Thyroid gland (tissue), 4 donors: ENCODE measurements around the gene CNTN5. TPM values are rescaled to one million over a fixed set of nuclear protein-coding genes. Genes with fewer than 3 reads are reported as not detected.

Experiments
- DNase-seq, 2 donors: peaks; one replicate each; pipeline ENCODE4 v3.0.0-alpha.2; 2019
- H3K27ac ChIP-seq, 3 donors: fragments of 200-600 bp; sonication (generic); 1 replicate in 2 of 3; 2 replicates in 1 of 3; pipeline ENCODE4 v1.5.1; 2016 to 2019; ENCODE audit warnings: mild to moderate bottlenecking in 1 of 3, moderate library complexity in 1 of 3
- H3K27me3 ChIP-seq: fragments of 200-600 bp; sonication (generic); one replicate; pipeline ENCODE4 v1.5.1; 2019
- H3K36me3 ChIP-seq, 2 donors: fragments of 200-600 bp; sonication (generic); one replicate each; pipeline ENCODE4 v1.5.1; 2016 to 2019
- H3K4me1 ChIP-seq, 2 donors: fragments of 200-600 bp; sonication (generic); one replicate each; pipeline ENCODE4 v1.5.1; 2017 to 2019
- H3K4me3 ChIP-seq, 3 donors: fragments of 200-600 bp; sonication (generic); replicated peaks in 1 of 3; 1 replicate in 2 of 3; 2 replicates in 1 of 3; pipeline ENCODE4 v1.5.1; 2016; ENCODE audit warnings: mild to moderate bottlenecking in 1 of 3
- H3K9me3 ChIP-seq: fragments of 200-600 bp; sonication (generic); one replicate; pipeline ENCODE4 v1.5.1; 2017
- CTCF ChIP-seq, 6 experiments: fragments of 200-600 bp in 3 of 6; fragments of 450-650 bp in 3 of 6; sonication (generic) in 3 of 6; IDR thresholded peaks; one replicate each; pipeline ENCODE4 v1.5.1; 2016 to 2019; ENCODE audit warnings: antibody characterized with exemption in 6 of 6, mild to moderate bottlenecking in 2 of 6, inconsistent platforms in 1 of 6, moderate library complexity in 1 of 6
- POLR2A ChIP-seq, 2 donors: fragments of 450-650 bp; IDR thresholded peaks; one replicate each; pipeline ENCODE4 v1.6.1; 2017; ENCODE audit warnings: antibody characterized with exemption in 2 of 2, mild to moderate bottlenecking in 2 of 2, moderate library complexity in 1 of 2
- WGBS, 2 donors: methylation state at CpG; one replicate each; pipeline ENCODE4 v1.1.5; 2017; 5-methylcytosine and 5-hydroxymethylcytosine counted together
- intact Hi-C: fragments of 100-400 bp; cut with DNase I; formaldehyde crosslinking; loops from one replicate; pipeline ENCODE4 v1.15.1; 2023
- total RNA-seq, 4 donors: library from RNA; depleted of rRNA; stranded (reverse); fragments of >200 nt; gene quantifications; one replicate each; pipeline ENCODE4 v1.2.3, GENCODE V29; 2016

Gene CNTN5
- total RNA-seq, 4 donors from 2014 or later, result 1.9 to 14.3 (median 12.0) TPM

- Histone ChIP-seq H3K4me3 (no peak overlapping the region), H3K36me3 (no peaks in the 10 kb centered on the region), H3K27me3 (no peaks in the 10 kb centered on the region), H3K9me3 (no peaks in the 10 kb centered on the region), H3K4me1 (no peaks in the 10 kb centered on the region), H3K27ac (no peak overlapping the region)
- no peak for TF ChIP-seq POLR2A (IDR thresholded peaks at IDR 0.05)
- TF ChIP-seq CTCF (IDR thresholded peaks at IDR 0.05), result no peak
- intact Hi-C loops, result no loop called here
- no peak for DNase-seq
- WGBS, 2 donors, result 29 to 56% methylated on average over 2 of the region's 2 CpGs
Measured at GRCh38 chr11:99645934-99646333, 625.2 kb downstream of the CNTN5 start.

GRCh38 chr11:99670067-99670676 lies 649.4 kb downstream of the CNTN5 start:
- 69 to 77% methylated on average over 2 of the region's 2 CpGs for WGBS, 2 donors
- no peak for DNase-seq
- TF ChIP-seq POLR2A (IDR thresholded peaks at IDR 0.05) (no peak), CTCF (IDR thresholded peaks at IDR 0.05) (no peak)
- no peaks in the 10 kb centered on the region for H3K9me3 ChIP-seq
- no peak overlapping the region for H3K27ac ChIP-seq
- H3K36me3 ChIP-seq, result no peaks in the 10 kb centered on the region
- no peaks in the 10 kb centered on the region for H3K4me1 ChIP-seq
- H3K27me3 ChIP-seq, result no peaks in the 10 kb centered on the region
- H3K4me3 ChIP-seq, result no peak overlapping the region
- intact Hi-C loops, result no loop called here

GRCh38 chr11:99671808-99672409 lies 651.2 kb downstream of the CNTN5 start:
- no peaks in the 10 kb centered on the region for H3K4me1 ChIP-seq
- WGBS, 2 donors, result 90 to 91% methylated on average over 8 of the region's 8 CpGs
- H3K4me3 ChIP-seq, result no peak overlapping the region
- TF ChIP-seq CTCF (IDR thresholded peaks at IDR 0.05), result no peak
- TF ChIP-seq POLR2A (IDR thresholded peaks at IDR 0.05), result no peak
- H3K27ac ChIP-seq, result no peak overlapping the region
- H3K36me3 ChIP-seq, result no peaks in the 10 kb centered on the region
- DNase-seq, result no peak
- intact Hi-C loops, result no loop called here
- no peaks in the 10 kb centered on the region for H3K27me3 ChIP-seq
- H3K9me3 ChIP-seq, result no peaks in the 10 kb centered on the region

- intact Hi-C loops, result no loop called here
- H3K36me3 ChIP-seq, result no peaks in the 10 kb centered on the region
Measured at GRCh38 chr11:99676292-99676691, 655.5 kb downstream of the CNTN5 start.

More at GRCh38 chr11:99676292-99676691, 655.5 kb downstream of the CNTN5 start:
- H3K4me1 ChIP-seq, result no peaks in the 10 kb centered on the region
- H3K27me3 ChIP-seq, result no peaks in the 10 kb centered on the region
- no peak for DNase-seq
- H3K27ac ChIP-seq, result no peak overlapping the region
- no peak overlapping the region for H3K4me3 ChIP-seq
- H3K9me3 ChIP-seq, result no peaks in the 10 kb centered on the region
- WGBS, 2 donors, result 82 to 88% methylated on average over 4 of the region's 4 CpGs
- TF ChIP-seq CTCF (IDR thresholded peaks at IDR 0.05) (no peak), POLR2A (IDR thresholded peaks at IDR 0.05) (no peak)
